Activated naive CD4-positive, alpha-beta T cell treated with anti-CD3 and anti-CD28 coated beads, Interleukin-2, amount 10 ng/mL, durations not matched to agents 7 days and 5 days (primary cell): ENCODE data around the gene ACOT11.

Experiments
- CTCF ChIA-PET: fragments of 350-600 bp; sonication (Branson Sonifier 250); formaldehyde crosslinking; loops from one replicate; lab custom pipeline; 2021; ENCODE audit warnings: antibody characterized with exemption; lab: Charles Lee
- DNase-seq: peaks from one replicate; pipeline ENCODE4 v3.0.0-alpha.2; 2020
- H3K27ac Mint-ChIP-seq: one replicate; pipeline ENCODE4 v1.8.0; 2021; ENCODE audit warnings: mild to moderate bottlenecking, moderate library complexity, mixed read lengths
- H3K27me3 Mint-ChIP-seq: one replicate; pipeline ENCODE4 v1.8.0; 2021; ENCODE audit warnings: mild to moderate bottlenecking, mixed read lengths
- H3K36me3 Mint-ChIP-seq: one replicate; pipeline ENCODE4 v1.8.0; 2021; ENCODE audit warnings: mixed read lengths
- H3K4me1 Mint-ChIP-seq: one replicate; pipeline ENCODE4 v1.8.0; 2021; ENCODE audit warnings: mixed read lengths
- H3K4me3 Mint-ChIP-seq: one replicate; pipeline ENCODE4 v1.8.0; 2021; ENCODE audit warnings: mild to moderate bottlenecking, moderate library complexity, mixed read lengths
- H3K9me3 Mint-ChIP-seq: one replicate; pipeline ENCODE4 v1.8.0; 2021; ENCODE audit warnings: mixed read lengths

Gene ACOT11

DNA sequence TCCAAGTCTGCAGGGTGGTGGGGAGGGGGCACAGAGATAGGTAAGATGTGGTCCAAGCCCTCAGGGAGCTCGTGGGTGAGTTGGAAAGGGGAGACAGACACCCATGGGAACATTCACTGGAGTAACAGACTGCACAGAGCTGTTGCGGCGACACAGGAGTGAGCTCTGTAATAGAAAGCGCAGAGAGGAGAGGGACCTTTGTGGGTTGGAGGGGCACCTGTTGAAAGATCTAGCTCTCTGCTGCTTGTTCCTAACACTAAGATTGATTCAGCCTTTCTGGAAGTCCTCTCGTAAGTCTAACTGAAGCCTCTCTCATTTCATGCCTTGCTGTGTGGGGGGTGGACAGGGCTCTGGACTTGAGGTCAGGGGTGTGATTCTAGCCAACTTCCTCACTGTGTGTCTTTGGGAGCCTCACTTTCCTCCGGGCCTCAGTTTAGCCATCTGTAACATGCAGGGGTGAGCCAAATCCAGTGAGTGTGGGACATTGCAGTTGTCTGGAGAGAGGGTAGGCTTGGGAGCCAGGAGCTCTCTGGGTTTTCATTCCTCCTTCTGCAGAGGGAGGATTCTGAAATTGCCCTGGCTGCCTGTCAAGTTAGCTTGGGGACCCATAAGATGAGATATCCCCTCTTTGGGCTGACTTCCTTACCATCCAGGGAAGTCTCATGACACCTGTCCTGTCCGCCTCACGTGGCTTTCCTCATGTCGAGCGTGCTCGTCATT lies 2.0 kb upstream of the ACOT11 start:
- H3K27ac Mint-ChIP-seq, result no peak overlapping the region
- H3K36me3 Mint-ChIP-seq, result no peaks in the 10 kb centered on the region
- no peak for DNase-seq
- peaks cover 15% of the 10 kb centered on the region for H3K4me1 Mint-ChIP-seq
- no peak overlapping the region for H3K4me3 Mint-ChIP-seq
- CTCF ChIA-PET, result no interaction called here
- H3K27me3 Mint-ChIP-seq, result peaks cover 59% of the 10 kb centered on the region
- H3K9me3 Mint-ChIP-seq, result no peaks in the 10 kb centered on the region

DNA sequence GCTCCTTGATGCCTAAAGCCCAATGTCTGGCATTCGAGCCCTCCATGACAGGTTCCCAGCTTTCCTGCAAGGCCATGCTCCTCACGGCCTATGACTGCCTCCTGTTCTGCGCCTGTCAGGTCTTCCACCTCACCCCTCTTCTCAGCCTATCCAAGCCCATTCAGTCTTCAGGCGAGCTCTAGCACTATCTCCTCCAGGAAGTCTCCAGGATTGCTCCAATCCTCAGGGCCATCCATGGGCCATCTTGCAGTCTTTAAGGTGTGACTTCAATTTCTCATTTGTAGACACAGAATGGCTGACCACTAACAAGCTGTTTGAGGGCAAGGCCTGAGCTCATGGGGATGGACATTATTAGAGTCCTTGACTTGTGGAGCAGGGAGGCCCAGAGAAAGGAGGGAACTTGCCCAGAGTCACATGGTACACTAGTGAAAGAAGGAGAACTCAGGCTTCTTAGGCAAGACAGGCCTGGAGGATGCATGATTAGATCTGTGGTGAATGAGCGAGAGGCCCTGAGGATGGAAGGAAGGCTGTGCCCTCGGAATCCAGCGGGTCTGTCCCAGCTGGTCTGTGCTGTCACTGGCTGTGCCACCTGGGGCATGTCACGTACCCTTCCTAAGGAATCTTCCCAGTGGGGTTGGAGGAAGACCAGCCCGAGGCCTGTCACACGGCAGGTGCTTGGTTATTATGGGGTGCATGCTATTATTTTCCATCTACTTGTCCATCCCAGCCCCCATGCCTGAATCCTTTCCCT lies 1.2 kb upstream of the ACOT11 start:
- no peaks in the 10 kb centered on the region for H3K36me3 Mint-ChIP-seq
- H3K4me3 Mint-ChIP-seq, result no peak overlapping the region
- no peak for DNase-seq
- H3K27ac Mint-ChIP-seq, result no peak overlapping the region
- H3K4me1 Mint-ChIP-seq, result peaks cover 10% of the 10 kb centered on the region
- CTCF ChIA-PET, result no interaction called here
- H3K27me3 Mint-ChIP-seq, result peaks cover 51% of the 10 kb centered on the region
- H3K9me3 Mint-ChIP-seq, result no peaks in the 10 kb centered on the region

DNA sequence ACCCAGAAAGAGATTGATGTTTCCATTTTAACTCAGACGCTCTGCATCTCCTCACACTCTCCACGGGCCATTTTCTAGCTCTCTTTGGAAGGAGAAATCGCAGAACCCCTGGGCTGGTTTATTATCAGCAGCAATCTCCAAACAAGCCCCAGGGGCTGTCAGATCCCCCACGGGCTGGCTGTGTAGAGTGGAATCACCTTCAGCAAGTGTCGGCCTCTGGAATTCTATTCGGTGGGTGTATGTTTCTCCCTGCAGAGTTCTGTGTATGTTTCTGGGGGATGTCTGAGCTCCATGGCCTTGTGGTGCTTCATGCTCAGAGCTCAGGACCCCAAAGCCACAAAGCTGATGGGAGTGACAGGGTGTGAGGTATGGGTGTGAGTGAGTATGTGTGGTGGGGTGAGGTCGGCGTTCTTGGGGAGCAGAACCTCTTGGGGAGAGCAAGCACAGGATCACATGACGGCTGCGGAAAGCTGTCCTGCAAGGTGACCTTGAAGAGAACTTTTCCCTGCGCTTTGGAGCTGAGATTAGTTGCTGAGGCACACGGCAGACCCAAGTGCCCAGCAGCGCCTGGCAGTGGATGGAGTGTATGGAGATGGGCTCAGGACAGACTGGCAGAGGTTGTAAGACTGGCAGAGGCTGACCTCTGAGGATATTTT lies 489 bp downstream of the ACOT11 start:
- Mint-ChIP-seq H3K4me1 (no peaks in the 10 kb centered on the region), H3K4me3 (no peak overlapping the region), H3K27ac (no peak overlapping the region), H3K36me3 (no peaks in the 10 kb centered on the region), H3K27me3 (peaks cover 39% of the 10 kb centered on the region), H3K9me3 (no peaks in the 10 kb centered on the region)
- CTCF ChIA-PET, result no interaction called here
- DNase-seq, result no peak

DNA sequence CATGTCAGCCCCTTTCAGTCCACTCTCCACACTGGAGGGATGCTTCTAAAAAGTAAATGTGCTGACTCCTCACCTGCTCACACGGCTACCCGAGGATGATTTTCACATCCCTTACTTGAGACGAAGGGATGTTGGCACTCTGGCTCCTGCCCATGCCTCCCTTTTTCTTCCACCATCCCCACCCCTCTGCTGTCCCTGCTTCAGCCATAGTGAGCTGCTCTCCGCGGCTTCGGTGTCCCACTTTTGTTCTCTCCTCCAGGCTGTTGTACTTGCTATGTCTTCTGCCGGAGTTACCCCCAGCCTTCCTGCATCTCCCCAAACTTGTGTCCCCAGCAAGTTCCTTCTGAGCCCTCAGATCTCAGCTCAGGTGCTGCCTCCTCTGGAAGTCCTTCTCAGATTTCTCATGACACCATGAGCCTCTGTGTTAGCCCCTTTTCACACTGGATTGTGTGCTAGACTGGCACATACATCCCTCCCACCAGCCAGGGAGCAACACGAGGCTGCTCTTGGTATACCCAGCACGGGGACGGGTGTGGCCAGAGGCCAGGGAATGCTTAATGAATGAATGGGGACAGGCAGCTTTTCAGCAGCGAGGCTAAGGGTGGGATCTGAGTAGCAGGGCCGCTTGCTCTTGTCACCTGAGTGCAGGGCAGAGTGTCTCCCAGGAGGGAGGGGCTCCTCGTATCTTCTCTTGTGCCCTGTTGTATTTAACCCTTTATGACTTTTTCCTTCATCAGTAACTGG lies 1.3 kb downstream of the ACOT11 start:
- CTCF ChIA-PET, result no interaction called here

DNA sequence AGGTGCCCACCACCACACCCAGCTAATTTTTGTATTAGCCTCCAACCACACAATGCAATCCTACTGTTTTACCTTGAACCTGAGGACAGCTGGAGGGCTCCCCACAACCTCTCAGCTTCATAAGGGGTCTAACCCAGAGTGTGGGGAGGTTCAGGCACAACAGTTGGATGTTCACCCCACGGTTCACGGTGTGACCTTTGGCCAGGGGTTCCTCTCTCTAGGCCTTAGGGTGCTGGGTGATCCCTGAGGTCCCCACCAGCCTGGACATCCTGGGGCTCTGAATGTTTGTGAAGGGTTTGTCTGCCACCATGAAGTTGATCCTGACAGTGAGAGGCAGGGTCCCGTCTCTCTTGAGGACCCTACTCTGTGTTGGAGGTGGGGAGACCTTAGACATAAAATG lies 3.9 kb downstream of the ACOT11 start:
- peaks cover 4% of the 10 kb centered on the region for H3K9me3 Mint-ChIP-seq
- peaks cover 29% of the 10 kb centered on the region for H3K27me3 Mint-ChIP-seq
- no peak for DNase-seq
- no peaks in the 10 kb centered on the region for H3K4me1 Mint-ChIP-seq
- CTCF ChIA-PET, result interaction anchor here (0.7 kb wide), 1 partner anchor 8 kb away, joined by 3 read pairs; no protein-coding TSS in a partner anchor
- no peak overlapping the region for H3K4me3 Mint-ChIP-seq
- H3K36me3 Mint-ChIP-seq, result no peaks in the 10 kb centered on the region
- no peak overlapping the region for H3K27ac Mint-ChIP-seq

More for the DNA sequence above, 1.3 kb downstream of the ACOT11 start:
- H3K9me3 Mint-ChIP-seq, result no peaks in the 10 kb centered on the region
- H3K4me1 Mint-ChIP-seq, result no peaks in the 10 kb centered on the region
- H3K4me3 Mint-ChIP-seq, result no peak overlapping the region
- DNase-seq, result no peak
- no peak overlapping the region for H3K27ac Mint-ChIP-seq
- H3K36me3 Mint-ChIP-seq, result no peaks in the 10 kb centered on the region
- H3K27me3 Mint-ChIP-seq, result peaks cover 32% of the 10 kb centered on the region

DNA sequence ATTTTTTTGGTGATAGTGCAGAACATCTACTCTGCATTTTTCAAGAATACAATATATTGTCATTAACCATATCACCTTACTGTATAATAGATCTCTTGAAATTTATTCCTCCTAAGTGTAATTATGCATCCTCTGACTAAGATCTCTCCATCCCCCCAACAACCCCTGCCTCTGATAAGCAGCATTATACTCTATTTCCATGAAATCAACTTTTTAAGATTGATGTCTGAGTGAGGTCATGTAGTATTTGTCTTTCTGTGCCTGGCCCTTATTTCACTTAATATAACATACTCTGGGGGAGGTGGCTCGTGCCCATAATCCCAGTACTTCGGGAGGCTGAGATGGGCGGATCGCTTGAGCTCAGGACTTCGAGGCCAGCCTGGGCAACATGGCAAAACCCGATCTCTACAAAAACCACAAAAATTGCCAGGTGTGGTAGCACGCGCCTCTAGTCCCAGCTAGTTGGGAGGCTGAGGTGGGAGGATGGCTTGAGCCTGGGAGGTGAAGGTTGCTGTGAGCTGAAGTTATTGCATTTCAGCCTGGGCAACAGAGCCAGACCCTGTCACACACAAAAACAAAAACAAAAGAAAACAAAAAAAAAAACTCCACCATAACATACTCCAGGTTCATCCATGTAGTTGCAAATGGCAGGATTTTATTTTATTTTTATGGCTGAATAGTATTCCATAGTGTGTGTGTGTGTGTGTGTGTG lies 5.7 kb downstream of the ACOT11 start:
- CTCF ChIA-PET, result no interaction called here
- Mint-ChIP-seq H3K27me3 (peaks cover 19% of the 10 kb centered on the region), H3K36me3 (no peaks in the 10 kb centered on the region), H3K4me3 (no peak overlapping the region), H3K9me3 (peaks cover 4% of the 10 kb centered on the region), H3K4me1 (no peaks in the 10 kb centered on the region), H3K27ac (no peak overlapping the region)
- DNase-seq, result no peak

DNA sequence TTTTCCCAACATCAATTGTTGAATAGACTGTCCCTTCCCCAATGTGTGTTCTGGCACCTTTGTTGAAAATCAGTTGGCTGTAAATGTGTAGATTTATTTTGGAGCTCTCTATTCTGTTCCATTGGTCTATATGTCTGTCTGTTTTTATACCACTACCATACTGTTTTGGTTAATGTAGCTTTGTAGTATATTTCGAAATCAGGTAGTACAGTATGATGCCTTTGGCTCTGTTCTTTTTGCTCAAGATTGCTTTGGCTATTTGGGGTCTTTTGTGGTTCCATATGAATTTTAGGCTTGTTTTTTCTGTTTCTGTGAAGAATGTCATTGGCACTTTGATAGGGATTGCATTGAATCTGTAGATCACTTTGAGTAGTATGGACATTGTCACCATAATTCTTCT lies 8.1 kb downstream of the ACOT11 start:
- H3K4me1 Mint-ChIP-seq, result no peaks in the 10 kb centered on the region
- H3K27me3 Mint-ChIP-seq, result peaks cover 15% of the 10 kb centered on the region
- no peak overlapping the region for H3K27ac Mint-ChIP-seq
- no peak for DNase-seq
- H3K9me3 Mint-ChIP-seq, result peaks cover 4% of the 10 kb centered on the region
- H3K4me3 Mint-ChIP-seq, result no peak overlapping the region
- H3K36me3 Mint-ChIP-seq, result no peaks in the 10 kb centered on the region
- CTCF ChIA-PET, result no interaction called here

DNA sequence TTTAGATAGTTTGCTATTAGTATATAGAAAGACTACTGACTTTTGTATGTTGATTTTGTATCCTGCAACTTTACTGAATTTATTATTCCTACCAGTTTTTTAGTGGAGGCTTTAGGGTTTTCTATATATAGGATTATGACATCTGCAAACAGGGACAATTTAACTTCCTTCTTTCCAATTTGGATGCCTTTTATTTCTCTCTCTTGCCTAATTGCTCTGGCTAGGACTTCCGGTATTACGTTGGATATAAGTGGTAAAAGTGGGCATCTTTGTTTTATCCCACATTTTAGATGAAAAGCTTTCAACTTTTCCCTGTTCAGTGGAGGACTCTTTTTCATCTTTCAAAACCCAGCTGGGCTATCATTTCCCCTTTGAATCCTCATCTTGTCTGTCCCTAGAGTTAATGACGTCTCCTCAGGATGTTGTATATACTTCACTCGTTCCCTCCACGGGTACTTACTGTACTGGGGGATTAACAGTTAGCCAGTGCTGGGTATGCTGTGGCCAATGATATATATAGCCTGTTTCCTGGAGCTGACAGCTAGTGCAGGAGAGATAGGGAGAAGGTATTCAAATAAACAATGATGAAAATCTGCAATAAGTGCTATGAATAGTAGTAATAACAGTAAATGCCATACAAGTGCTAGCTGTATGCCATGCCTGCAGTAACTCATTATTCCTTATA lies 9.8 kb downstream of the ACOT11 start:
- no peak for DNase-seq
- no peaks in the 10 kb centered on the region for H3K36me3 Mint-ChIP-seq
- H3K27ac Mint-ChIP-seq, result no peak overlapping the region
- peaks cover 4% of the 10 kb centered on the region for H3K9me3 Mint-ChIP-seq
- CTCF ChIA-PET, result no interaction called here
- H3K4me3 Mint-ChIP-seq, result no peak overlapping the region
- no peaks in the 10 kb centered on the region for H3K4me1 Mint-ChIP-seq
- H3K27me3 Mint-ChIP-seq, result peaks cover 15% of the 10 kb centered on the region

DNA sequence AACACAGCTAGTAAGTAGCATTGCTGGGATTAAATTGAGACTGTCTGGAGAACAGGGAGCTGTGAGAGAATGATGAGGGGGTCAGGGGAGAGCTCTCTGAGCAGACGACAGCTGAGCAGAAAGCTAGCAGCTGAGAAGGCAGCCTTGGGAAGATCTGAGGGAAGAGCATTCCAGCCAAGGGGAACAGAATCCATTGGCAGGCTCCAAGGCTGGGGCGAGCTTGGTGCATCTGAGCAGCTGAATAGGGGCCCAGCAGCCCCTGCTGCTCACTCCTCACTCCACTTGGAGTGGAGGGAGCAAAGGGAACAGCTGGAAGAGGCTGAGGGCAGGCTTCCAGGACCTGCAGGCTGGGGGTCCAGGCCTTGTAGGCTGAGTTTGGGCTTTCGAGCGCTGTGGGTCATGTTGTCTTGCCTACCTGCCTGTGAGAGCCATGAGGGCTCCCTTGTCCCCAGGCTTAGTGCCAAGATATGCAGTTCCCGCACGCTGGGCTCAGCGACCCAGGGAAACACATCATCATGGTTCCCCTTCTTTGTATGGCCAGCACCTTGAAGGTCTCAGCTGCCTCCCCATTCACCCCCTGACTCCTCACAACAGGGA lies 10.5 kb downstream of the ACOT11 start:
- Mint-ChIP-seq H3K9me3 (peaks cover 4% of the 10 kb centered on the region), H3K27me3 (peaks cover 15% of the 10 kb centered on the region), H3K4me3 (no peak overlapping the region), H3K27ac (no peak overlapping the region), H3K4me1 (no peaks in the 10 kb centered on the region), H3K36me3 (no peaks in the 10 kb centered on the region)
- CTCF ChIA-PET, result no interaction called here
- no peak for DNase-seq

DNA sequence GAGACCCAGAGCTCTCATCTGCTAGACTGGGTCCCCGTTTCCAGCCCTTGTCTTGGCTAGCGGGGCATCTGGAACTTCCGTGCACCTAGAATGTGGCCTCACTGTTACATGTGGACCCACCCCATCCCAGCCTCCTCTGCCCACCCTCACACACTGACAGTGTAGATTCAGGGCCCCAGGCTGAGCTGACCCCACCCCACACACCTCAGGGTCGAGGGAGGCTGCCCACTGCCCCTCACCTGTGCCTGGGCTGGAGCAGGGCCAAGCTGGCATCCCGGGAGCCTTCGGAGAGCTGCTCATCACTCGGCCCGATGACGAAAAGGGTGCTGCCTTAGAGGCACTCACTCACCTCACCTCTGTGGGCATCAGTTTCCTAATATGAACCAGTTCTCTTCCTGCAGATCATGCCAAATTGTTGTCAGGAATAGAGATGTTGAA lies 11.1 kb downstream of the ACOT11 start:
- no peaks in the 10 kb centered on the region for H3K4me1 Mint-ChIP-seq
- H3K36me3 Mint-ChIP-seq, result no peaks in the 10 kb centered on the region
- CTCF ChIA-PET, result no interaction called here
- H3K27ac Mint-ChIP-seq, result no peak overlapping the region
- no peak for DNase-seq
- H3K27me3 Mint-ChIP-seq, result peaks cover 15% of the 10 kb centered on the region
- peaks cover 4% of the 10 kb centered on the region for H3K9me3 Mint-ChIP-seq
- H3K4me3 Mint-ChIP-seq, result no peak overlapping the region

DNA sequence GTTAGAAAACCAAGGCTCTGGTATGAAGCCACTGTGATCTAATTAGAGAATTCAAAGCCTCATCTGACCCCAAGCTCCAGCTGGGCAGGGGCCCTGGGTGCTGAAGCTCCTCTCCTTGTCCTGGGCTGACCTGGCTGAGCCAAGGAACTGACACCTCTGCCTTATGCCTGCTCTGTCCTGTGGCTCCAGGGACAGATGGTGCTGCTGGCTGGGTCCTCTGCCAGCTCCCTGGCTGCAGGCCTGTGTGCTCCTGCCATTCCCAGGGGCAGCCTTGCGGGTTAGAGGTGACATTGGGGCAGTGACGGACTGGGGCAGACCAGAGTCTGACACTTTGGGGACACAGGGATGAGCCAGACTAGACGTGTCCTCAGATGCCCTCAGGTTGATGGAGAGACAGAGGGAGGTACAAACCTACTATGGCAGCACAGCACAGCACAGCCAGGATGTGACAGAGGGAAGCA lies 11.8 kb downstream of the ACOT11 start:
- H3K27ac Mint-ChIP-seq, result no peak overlapping the region
- DNase-seq, result no peak

DNA sequence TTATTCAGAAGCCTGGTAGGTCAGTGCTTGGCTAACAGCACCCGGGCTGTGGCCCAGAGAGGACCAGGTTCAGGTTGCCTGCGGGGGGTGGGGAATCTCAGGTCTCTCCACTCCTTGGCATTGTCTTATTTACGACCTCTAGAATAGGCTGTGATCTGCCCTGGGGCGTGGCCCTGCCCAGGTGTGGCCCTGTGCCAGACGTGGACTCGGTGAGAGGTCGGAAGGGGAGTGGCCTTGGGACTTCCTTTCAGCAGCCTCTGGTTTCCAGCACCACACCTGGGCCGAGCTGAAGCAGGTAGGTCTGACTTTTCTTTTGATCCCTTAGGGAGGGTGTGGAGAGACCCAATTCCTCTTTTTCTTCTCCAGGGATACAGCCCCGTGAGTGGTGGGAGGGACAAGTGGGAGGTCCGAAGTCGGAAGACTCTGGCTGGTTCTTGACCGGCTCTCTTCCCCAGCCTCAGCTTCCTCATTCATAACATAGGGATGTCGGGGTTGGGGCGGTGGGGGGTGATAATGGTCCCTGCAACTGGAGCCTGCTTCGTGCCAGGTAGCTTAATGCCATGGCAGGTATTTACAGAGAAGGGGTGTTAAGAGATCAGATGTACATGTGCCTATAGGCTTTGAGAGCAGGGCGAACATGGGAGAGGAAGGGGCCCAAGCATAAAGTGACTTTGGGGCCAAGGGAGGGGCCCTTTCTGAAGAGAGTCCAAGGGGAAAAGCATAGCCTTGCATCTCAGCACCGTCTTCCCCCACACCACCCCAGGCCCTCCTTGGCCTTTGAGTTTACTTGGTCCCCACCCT lies 16.5 kb downstream of the ACOT11 start:
- peaks cover 3% of the 10 kb centered on the region for H3K4me1 Mint-ChIP-seq
- CTCF ChIA-PET, result no interaction called here
- no peaks in the 10 kb centered on the region for H3K36me3 Mint-ChIP-seq
- no peak for DNase-seq
- H3K27me3 Mint-ChIP-seq, result peaks cover 13% of the 10 kb centered on the region
- no peak overlapping the region for H3K4me3 Mint-ChIP-seq
- no peaks in the 10 kb centered on the region for H3K9me3 Mint-ChIP-seq
- no peak overlapping the region for H3K27ac Mint-ChIP-seq

More for the DNA sequence above, 11.8 kb downstream of the ACOT11 start:
- H3K36me3 Mint-ChIP-seq, result no peaks in the 10 kb centered on the region
- CTCF ChIA-PET, result interaction anchor here (0.5 kb wide), 1 partner anchor 8 kb away, joined by 3 read pairs; no protein-coding TSS in a partner anchor
- H3K4me1 Mint-ChIP-seq, result peaks cover 3% of the 10 kb centered on the region
- peaks cover 4% of the 10 kb centered on the region for H3K9me3 Mint-ChIP-seq
- no peak overlapping the region for H3K4me3 Mint-ChIP-seq
- peaks cover 16% of the 10 kb centered on the region for H3K27me3 Mint-ChIP-seq
